Measurements from ENCODE around the gene SORCS1.

- TF ChIP-seq RAD21 (IDR thresholded peaks at IDR 0.05; ENCODE audit: low read length) = no peak
- TF ChIP-seq TCF12 (IDR thresholded peaks at IDR 0.05) = no peak
- TF ChIP-seq, protein P1, sequence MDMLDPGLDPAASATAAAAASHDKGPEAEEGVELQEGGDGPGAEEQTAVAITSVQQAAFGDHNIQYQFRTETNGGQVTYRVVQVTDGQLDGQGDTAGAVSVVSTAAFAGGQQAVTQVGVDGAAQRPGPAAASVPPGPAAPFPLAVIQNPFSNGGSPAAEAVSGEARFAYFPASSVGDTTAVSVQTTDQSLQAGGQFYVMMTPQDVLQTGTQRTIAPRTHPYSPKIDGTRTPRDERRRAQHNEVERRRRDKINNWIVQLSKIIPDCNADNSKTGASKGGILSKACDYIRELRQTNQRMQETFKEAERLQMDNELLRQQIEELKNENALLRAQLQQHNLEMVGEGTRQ (IDR thresholded peaks at IDR 0.05; ENCODE audit: borderline replicate concordance, low read depth, low read length) = no peak
- no peak for TF ChIP-seq RFX5 (IDR thresholded peaks at IDR 0.05; ENCODE audit: low read length)
- TF ChIP-seq SMC3 (IDR thresholded peaks at IDR 0.05; ENCODE audit: low read depth, low read length) = no peak
- TF ChIP-seq EP300 (IDR thresholded peaks at IDR 0.05; ENCODE audit: borderline replicate concordance in 1 of 2, low read depth in 1 of 2, low read length in 1 of 2) = no peak
- TF ChIP-seq CTCF (IDR thresholded peaks at IDR 0.05) = no peak
- no peak for TF ChIP-seq MXI1 (IDR thresholded peaks at IDR 0.05; ENCODE audit: low read depth, low read length)
- TF ChIP-seq ZBTB33 (IDR thresholded peaks at IDR 0.05; ENCODE audit: borderline replicate concordance, low read depth) = no peak
- TF ChIP-seq FOXM1 (IDR thresholded peaks at IDR 0.05; ENCODE audit: low read depth) = no peak
- no peak for TF ChIP-seq YY1 (IDR thresholded peaks at IDR 0.05; ENCODE audit: low read depth)
Measured at GRCh38 chr10:106913348-106913747, 251.2 kb downstream of the SORCS1 start.
